B cell (primary cell): Measurements from ENCODE around the gene PSMB8. TPM values are rescaled to one million over a fixed set of nuclear protein-coding genes. Genes with fewer than 3 reads are reported as not detected.
A peak's percentile ranks its signal among the peaks of the same experiment; 100 is the strongest.
"Not testable (repeated sequence)": the region's sequence is repeated elsewhere in the genome, so short reads cannot be mapped to it uniquely, and the experiment has no call there.

ENCODE experiments used
- ATAC-seq: fragments of 200-7000 bp; cut with Tn5 transposase; one replicate; pipeline ENCODE4 v1.10.0; 2021; ENCODE audit warnings: low read depth, mild to moderate bottlenecking, moderate number of reproducible peaks, moderate library complexity
- CTCF ChIA-PET: fragments of 350-600 bp; sonication (Branson Sonifier 250); formaldehyde crosslinking; loops from one replicate; lab custom pipeline; 2021; ENCODE audit warnings: antibody characterized with exemption, inconsistent platforms; lab: Charles Lee
- POLR2A ChIA-PET: fragments of 350-600 bp; sonication (Branson Sonifier 250); formaldehyde crosslinking; loops from one replicate; lab custom pipeline; 2021; ENCODE audit warnings: antibody characterized with exemption; lab: Charles Lee
- DNase-seq: peaks from one replicate; pipeline ENCODE4 v3.0.0; 2013
- H2AFZ ChIP-seq: 2 replicates; pipeline ENCODE4 v1.6.1; 2012; ENCODE audit warnings: mild to moderate bottlenecking, low read depth, low read length; ENCODE audit not compliant: insufficient read depth, poor library complexity, severe bottlenecking
- H3K27ac ChIP-seq, 2 donors: 1 replicate in 1 of 2; 2 replicates in 1 of 2; pipeline ENCODE4 v1.5.1; 2012 to 2013; ENCODE audit warnings: low read length in 2 of 2, mild to moderate bottlenecking in 2 of 2, moderate library complexity in 1 of 2
- H3K27me3 ChIP-seq, 4 experiments: fragments of 200-600 bp in 1 of 4; sonication (generic) in 1 of 4; replicated peaks in 1 of 4; 1 replicate in 2 of 4; 2 replicates in 2 of 4; pipeline versions ENCODE4 v1.6.1 to v1.7.0; 2013 to 2016; ENCODE audit warnings: low read length in 3 of 4, mild to moderate bottlenecking in 2 of 4, mixed read lengths in 1 of 4, moderate library complexity in 1 of 4; ENCODE audit not compliant: insufficient read depth in 4 of 4, control insufficient read depth in 3 of 4; ENCODE audit errors: control extremely low read depth in 1 of 4
- H3K36me3 ChIP-seq, 2 experiments: replicated peaks in 1 of 2; 1 replicate in 1 of 2; 2 replicates in 1 of 2; pipeline versions ENCODE4 v1.6.1 to v1.7.1; 2013; ENCODE audit warnings: low read length in 1 of 2; ENCODE audit not compliant: insufficient read depth in 2 of 2, control insufficient read depth in 1 of 2; ENCODE audit errors: control extremely low read depth in 1 of 2, extremely low read depth in 1 of 2
- H3K4me1 ChIP-seq, 2 donors: fragments of 200-600 bp in 1 of 2; sonication (generic) in 1 of 2; 1 replicate in 1 of 2; 2 replicates in 1 of 2; pipeline versions ENCODE4 v1.5.1 to v1.6.1; 2013 to 2017; ENCODE audit warnings: low read length in 2 of 2; ENCODE audit not compliant: control insufficient read depth in 2 of 2, insufficient read depth in 2 of 2
- H3K4me2 ChIP-seq: replicated peaks from 2 replicates; pipeline ENCODE3; 2012; ENCODE audit warnings: mild to moderate bottlenecking, low read depth, low read length; ENCODE audit not compliant: poor library complexity, severe bottlenecking
- H3K4me3 ChIP-seq, 5 experiments: fragments of 200-600 bp in 1 of 5; sonication (generic) in 1 of 5; 1 replicate in 3 of 5; 2 replicates in 2 of 5; pipeline versions ENCODE4 v1.5.1 to v1.7.0; 2011 to 2016; ENCODE audit warnings: low read length in 4 of 5, mild to moderate bottlenecking in 4 of 5, low read depth in 2 of 5, control low read depth in 1 of 5, moderate library complexity in 1 of 5; ENCODE audit not compliant: insufficient read depth in 1 of 5; ENCODE audit errors: control extremely low read depth in 1 of 5, extremely low read depth in 1 of 5
- H3K79me2 ChIP-seq: fragments of 200-600 bp; sonication (generic); one replicate; pipeline ENCODE4 v1.6.0; 2016; ENCODE audit warnings: low read length; ENCODE audit not compliant: control insufficient read depth, insufficient read depth
- H3K9ac ChIP-seq: fragments of 200-600 bp; sonication (generic); 2 replicates; pipeline ENCODE4 v1.6.1; 2017; ENCODE audit warnings: mild to moderate bottlenecking, low read length, moderate library complexity
- H3K9me3 ChIP-seq, 3 donors: one replicate each; pipeline versions ENCODE4 v1.6.1 to v1.7.1; 2013; ENCODE audit warnings: low read length in 2 of 3; ENCODE audit not compliant: control insufficient read depth in 2 of 3, insufficient read depth in 1 of 3; ENCODE audit errors: control extremely low read depth in 1 of 3
- H4K20me1 ChIP-seq: 2 replicates; pipeline ENCODE4 v1.6.0; 2012; ENCODE audit warnings: mild to moderate bottlenecking, low read length; ENCODE audit not compliant: insufficient read depth, control insufficient read depth, poor library complexity, severe bottlenecking
- H3K27ac Mint-ChIP-seq: one replicate; pipeline ENCODE4 v1.8.0; 2021; ENCODE audit warnings: mixed read lengths
- H3K27me3 Mint-ChIP-seq: one replicate; pipeline ENCODE4 v1.8.0; 2021; ENCODE audit warnings: mixed read lengths
- H3K4me1 Mint-ChIP-seq: one replicate; pipeline ENCODE4 v1.8.0; 2021; ENCODE audit warnings: mixed read lengths
- H3K4me3 Mint-ChIP-seq: one replicate; pipeline ENCODE4 v1.8.0; 2021; ENCODE audit warnings: mixed read lengths
- H3K9me3 Mint-ChIP-seq: one replicate; pipeline ENCODE4 v1.8.0; 2022; ENCODE audit warnings: mixed read lengths; ENCODE audit not compliant: insufficient read depth
- EZH2 ChIP-seq: IDR thresholded peaks from 2 replicates; pipeline ENCODE4 v1.6.1; 2012; ENCODE audit warnings: borderline replicate concordance, low read depth, mild to moderate bottlenecking, moderate library complexity, low read length; ENCODE audit not compliant: insufficient read depth, poor library complexity, severe bottlenecking
- WGBS: methylation state at CpG from one replicate; pipeline ENCODE4 v1.1.5; 2013; ENCODE audit warnings: missing lambda C conversion rate; ENCODE audit not compliant: insufficient coverage; 5-methylcytosine and 5-hydroxymethylcytosine counted together
- intact Hi-C: fragments of 100-400 bp; cut with micrococcal nuclease; formaldehyde crosslinking; loops from one replicate; pipeline ENCODE4 v1.10.0; 2022
- polyA plus RNA-seq: library from polyadenylated mRNA; depleted of rRNA; stranded (reverse); fragments of >200 nt; gene quantifications from 2 replicates; pipeline ENCODE4 v1.2.3, GENCODE V29; 2012
- total RNA-seq, 2 donors: library from RNA; stranded (reverse); fragments of 120-200 nt in 1 of 2; gene quantifications; 1 replicate in 1 of 2; 2 replicates in 1 of 2; pipeline versions ENCODE4 v1.2.3 to v1.2.4, GENCODE V29; 2013 to 2022
- TF ChIP-seq, protein P1 (sequence below): fragments of 200-600 bp; IDR thresholded peaks from one replicate; pipeline ENCODE4 v1.8.0; 2022; ENCODE audit warnings: antibody characterized with exemption, mild to moderate bottlenecking

Gene PSMB8
- total and polyA plus RNA-seq, 2 donors (not counting 1 experiment from before 2014, with no cell fraction given) = 129 to 256 TPM

DNA sequence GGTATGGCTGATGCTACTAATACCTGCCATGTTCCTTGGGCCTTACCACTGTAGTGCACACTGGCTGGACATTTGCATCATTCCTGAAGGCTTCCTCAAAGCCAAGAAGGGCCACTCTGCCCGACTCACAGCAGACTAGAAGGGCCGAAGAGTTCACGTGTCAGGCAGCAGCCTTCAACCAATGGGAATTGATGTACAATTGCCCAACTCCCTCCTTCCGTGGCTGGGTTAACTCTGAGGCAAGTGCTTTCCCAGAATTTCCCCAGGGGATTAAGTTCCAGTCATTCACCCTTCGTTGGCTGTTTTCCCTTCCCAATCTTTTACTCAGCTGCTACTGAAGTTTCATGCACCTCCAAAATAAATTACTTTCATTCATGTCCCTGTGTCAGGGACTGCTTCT is 39.9 kb upstream of the PSMB8 start:
- Histone ChIP-seq H3K4me3 (no peak overlapping the region), H3K27me3 (peaks cover 0 to 6% (median 0%) of the 10 kb centered on the region in 4 experiments), H4K20me1 (no peaks in the 10 kb centered on the region), H3K79me2 (peaks cover 7% of the 10 kb centered on the region), H3K4me1 (peaks cover 14 to 21% of the 10 kb centered on the region in 2 donors), H3K9ac (no peak overlapping the region), H3K36me3 (no peaks in the 10 kb centered on the region), H3K9me3 (peaks cover 0 to 5% (median 0%) of the 10 kb centered on the region in 3 donors), H2AFZ (no peak overlapping the region), H3K27ac (no peak overlapping the region), H3K4me2 (no peak overlapping the region)
- Mint-ChIP-seq H3K9me3 (no peaks in the 10 kb centered on the region), H3K27ac (no peak overlapping the region), H3K27me3 (peaks cover 3% of the 10 kb centered on the region), H3K4me1 (peaks cover 31% of the 10 kb centered on the region), H3K4me3 (no peak overlapping the region)
- DNase-seq = no peak
- TF ChIP-seq, protein P1, sequence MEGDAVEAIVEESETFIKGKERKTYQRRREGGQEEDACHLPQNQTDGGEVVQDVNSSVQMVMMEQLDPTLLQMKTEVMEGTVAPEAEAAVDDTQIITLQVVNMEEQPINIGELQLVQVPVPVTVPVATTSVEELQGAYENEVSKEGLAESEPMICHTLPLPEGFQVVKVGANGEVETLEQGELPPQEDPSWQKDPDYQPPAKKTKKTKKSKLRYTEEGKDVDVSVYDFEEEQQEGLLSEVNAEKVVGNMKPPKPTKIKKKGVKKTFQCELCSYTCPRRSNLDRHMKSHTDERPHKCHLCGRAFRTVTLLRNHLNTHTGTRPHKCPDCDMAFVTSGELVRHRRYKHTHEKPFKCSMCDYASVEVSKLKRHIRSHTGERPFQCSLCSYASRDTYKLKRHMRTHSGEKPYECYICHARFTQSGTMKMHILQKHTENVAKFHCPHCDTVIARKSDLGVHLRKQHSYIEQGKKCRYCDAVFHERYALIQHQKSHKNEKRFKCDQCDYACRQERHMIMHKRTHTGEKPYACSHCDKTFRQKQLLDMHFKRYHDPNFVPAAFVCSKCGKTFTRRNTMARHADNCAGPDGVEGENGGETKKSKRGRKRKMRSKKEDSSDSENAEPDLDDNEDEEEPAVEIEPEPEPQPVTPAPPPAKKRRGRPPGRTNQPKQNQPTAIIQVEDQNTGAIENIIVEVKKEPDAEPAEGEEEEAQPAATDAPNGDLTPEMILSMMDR = no peak
- no peak for TF ChIP-seq EZH2
- 68% methylated on average over 5 of the region's 5 CpGs for WGBS
- ATAC-seq = no peak
- intact Hi-C loops = loop anchor here (2.0 kb wide), 1 partner anchor 69 kb away; the partner anchor contains the start of gene HLA-DMA
- POLR2A ChIA-PET = interaction anchor here (2.8 kb wide), 1 partner anchor 88 kb away, joined by 14 read pairs; no protein-coding TSS in a partner anchor
- CTCF ChIA-PET = interaction anchor here (1.2 to 14.6 kb wide), 9 partner anchors 58 to 243 kb away, joined by 3 to 305 read pairs (median 8); partner anchors contain the start of genes HLA-DMA and HLA-DMB

DNA sequence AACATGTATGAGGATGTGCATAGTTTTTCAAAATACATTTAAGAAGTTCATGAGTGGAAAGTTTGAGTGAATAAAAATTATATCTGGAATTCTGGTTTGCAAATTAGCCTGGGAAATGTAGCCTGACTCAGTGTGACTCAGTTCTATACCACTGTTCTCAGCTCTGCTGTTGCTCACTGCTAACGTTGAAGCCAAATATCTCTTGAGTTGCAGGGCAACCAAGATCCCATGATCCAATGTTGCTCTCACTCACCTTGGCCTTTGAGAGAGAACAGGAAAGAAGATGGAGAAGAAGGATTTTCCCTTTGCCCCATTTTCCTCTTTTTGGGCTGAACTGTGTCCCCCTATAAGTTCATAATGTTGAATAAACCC is 39.0 kb upstream of the PSMB8 start:
- no peaks in the 10 kb centered on the region for H4K20me1 ChIP-seq
- ChIA-PET POLR2A (no interaction called here), CTCF (interaction anchor here (1.5 to 14.6 kb wide), 5 partner anchors 59 to 104 kb away, joined by 5 to 305 read pairs (median 43); partner anchors contain the start of genes HLA-DMA and HLA-DMB)
- H3K9me3 ChIP-seq = peaks cover 0 to 5% (median 0%) of the 10 kb centered on the region in 3 donors
- 29% methylated on average over 1 of the region's 1 CpG for WGBS
- H3K27ac ChIP-seq = no peak overlapping the region
- H3K9ac ChIP-seq = no peak overlapping the region
- no peak overlapping the region for H2AFZ ChIP-seq
- intact Hi-C loops = no loop called here
- Mint-ChIP-seq H3K27ac (no peak overlapping the region), H3K27me3 (peaks cover 3% of the 10 kb centered on the region), H3K9me3 (no peaks in the 10 kb centered on the region), H3K4me1 (peaks cover 29% of the 10 kb centered on the region), H3K4me3 (no peak overlapping the region)
- H3K4me2 ChIP-seq = no peak overlapping the region
- H3K4me1 ChIP-seq = peaks cover 14 to 21% of the 10 kb centered on the region in 2 donors
- no peak overlapping the region for H3K4me3 ChIP-seq
- ATAC-seq = no peak
- no peaks in the 10 kb centered on the region for H3K36me3 ChIP-seq
- no peak for TF ChIP-seq EZH2
- TF ChIP-seq, protein P1 = no peak
- no peak for DNase-seq
- peaks cover 0 to 6% (median 0%) of the 10 kb centered on the region in 4 experiments for H3K27me3 ChIP-seq
- peaks cover 7% of the 10 kb centered on the region for H3K79me2 ChIP-seq

DNA sequence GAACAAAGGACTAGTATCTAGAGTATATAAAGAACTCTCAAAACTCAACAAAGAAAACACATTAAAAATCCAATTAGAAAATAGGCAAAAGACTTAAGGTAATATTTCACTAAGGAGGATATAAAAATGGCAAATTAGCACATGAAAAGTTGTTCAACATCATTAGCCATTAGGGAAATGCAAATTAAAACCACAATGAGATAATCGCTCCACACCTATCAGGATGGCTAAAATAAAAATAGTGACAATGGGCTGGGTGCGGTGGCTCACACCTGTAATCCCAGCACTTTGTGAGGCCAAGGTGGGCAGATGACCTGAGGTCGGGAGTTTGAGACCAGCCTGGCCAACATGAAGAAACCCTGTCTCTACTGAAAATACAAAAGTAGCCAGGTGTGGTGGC is 37.1 kb upstream of the PSMB8 start:
- intact Hi-C loops = not testable (repeated sequence)
- POLR2A ChIA-PET = interaction anchor here (0.6 kb wide), 1 partner anchor 87 kb away, joined by 4 read pairs; the partner anchor contains the start of gene BRD2

More for the DNA sequence above, 37.1 kb upstream of the PSMB8 start:
- H3K79me2 ChIP-seq, H3K36me3 ChIP-seq, H3K27ac Mint-ChIP-seq, H3K27me3 Mint-ChIP-seq, H2AFZ ChIP-seq, ATAC-seq, H3K9me3 Mint-ChIP-seq, H3K27ac ChIP-seq, H3K9ac ChIP-seq, H3K9me3 ChIP-seq, H4K20me1 ChIP-seq, H3K27me3 ChIP-seq, H3K4me3 ChIP-seq, DNase-seq: not testable (repeated sequence)
- WGBS = 86% methylated on average over 1 of the region's 3 CpGs
- Mint-ChIP-seq H3K4me1 (peaks cover 23% of the 10 kb centered on the region), H3K4me3 (peak overlapping the region; percentile 9)
- peak overlapping the region; percentile 18 for H3K4me2 ChIP-seq
- H3K4me1 ChIP-seq = peaks cover 13 to 15% of the 10 kb centered on the region in 2 donors
- CTCF ChIA-PET = interaction anchor here (1.0 to 14.6 kb wide), 6 partner anchors 12 to 269 kb away, joined by 3 to 305 read pairs (median 6); partner anchors contain the start of gene HLA-DMB
